Stimulated activated naive CD8-positive, alpha-beta T cell treated with anti-CD3 and anti-CD28 coated beads, Interleukin-15, Interleukin-2, amounts not matched to agents 100 ng/mL and 50 ng/mL, for 24 hours (primary cell): ENCODE data around the gene COQ8B.
A peak's percentile ranks its signal among the peaks of the same experiment; 100 is the strongest.

Experiments used
- H3K27ac Mint-ChIP-seq: one replicate; pipeline ENCODE4 v1.8.0; 2021; ENCODE audit warnings: mild to moderate bottlenecking, mixed read lengths
- H3K27me3 Mint-ChIP-seq: one replicate; pipeline ENCODE4 v1.8.0; 2021; ENCODE audit warnings: mixed read lengths
- H3K36me3 Mint-ChIP-seq: one replicate; pipeline ENCODE4 v1.8.0; 2021; ENCODE audit warnings: low read depth, mixed read lengths
- H3K4me1 Mint-ChIP-seq: one replicate; pipeline ENCODE4 v1.8.0; 2021; ENCODE audit warnings: low read depth, mixed read lengths
- H3K4me3 Mint-ChIP-seq: one replicate; pipeline ENCODE4 v1.8.0; 2021; ENCODE audit warnings: mild to moderate bottlenecking, mixed read lengths
- H3K9me3 Mint-ChIP-seq: one replicate; pipeline ENCODE4 v1.8.0; 2021; ENCODE audit warnings: mixed read lengths

Gene COQ8B

DNA sequence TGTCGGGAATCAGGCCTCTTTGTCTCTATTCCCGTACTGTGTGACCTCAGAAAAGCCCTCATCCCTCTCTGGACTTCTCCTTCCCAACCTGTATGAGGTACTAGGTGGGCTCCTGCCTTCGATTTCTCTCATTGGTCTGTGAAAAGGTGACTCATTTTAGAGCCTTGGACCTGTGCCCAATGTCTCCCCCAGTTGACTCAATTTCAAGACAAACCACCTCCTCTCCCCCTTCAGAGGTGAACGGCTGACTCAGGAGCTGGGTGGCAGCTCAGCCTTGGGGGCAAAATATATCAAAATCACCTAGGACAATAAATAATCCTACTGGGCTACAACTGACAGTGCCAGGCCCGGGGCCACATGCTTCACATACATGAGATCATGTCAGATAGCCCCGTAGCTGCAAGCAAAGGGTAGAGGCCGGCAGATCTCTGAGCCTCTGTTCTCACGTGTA lies 630 bp downstream of the COQ8B start:
- peaks cover 21% of the 10 kb centered on the region for H3K36me3 Mint-ChIP-seq
- peak overlapping the region; percentile 86 for H3K4me3 Mint-ChIP-seq
- peaks cover 64% of the 10 kb centered on the region for H3K4me1 Mint-ChIP-seq
- no peaks in the 10 kb centered on the region for H3K9me3 Mint-ChIP-seq
- H3K27ac Mint-ChIP-seq = peak overlapping the region; percentile 98
- no peaks in the 10 kb centered on the region for H3K27me3 Mint-ChIP-seq

DNA sequence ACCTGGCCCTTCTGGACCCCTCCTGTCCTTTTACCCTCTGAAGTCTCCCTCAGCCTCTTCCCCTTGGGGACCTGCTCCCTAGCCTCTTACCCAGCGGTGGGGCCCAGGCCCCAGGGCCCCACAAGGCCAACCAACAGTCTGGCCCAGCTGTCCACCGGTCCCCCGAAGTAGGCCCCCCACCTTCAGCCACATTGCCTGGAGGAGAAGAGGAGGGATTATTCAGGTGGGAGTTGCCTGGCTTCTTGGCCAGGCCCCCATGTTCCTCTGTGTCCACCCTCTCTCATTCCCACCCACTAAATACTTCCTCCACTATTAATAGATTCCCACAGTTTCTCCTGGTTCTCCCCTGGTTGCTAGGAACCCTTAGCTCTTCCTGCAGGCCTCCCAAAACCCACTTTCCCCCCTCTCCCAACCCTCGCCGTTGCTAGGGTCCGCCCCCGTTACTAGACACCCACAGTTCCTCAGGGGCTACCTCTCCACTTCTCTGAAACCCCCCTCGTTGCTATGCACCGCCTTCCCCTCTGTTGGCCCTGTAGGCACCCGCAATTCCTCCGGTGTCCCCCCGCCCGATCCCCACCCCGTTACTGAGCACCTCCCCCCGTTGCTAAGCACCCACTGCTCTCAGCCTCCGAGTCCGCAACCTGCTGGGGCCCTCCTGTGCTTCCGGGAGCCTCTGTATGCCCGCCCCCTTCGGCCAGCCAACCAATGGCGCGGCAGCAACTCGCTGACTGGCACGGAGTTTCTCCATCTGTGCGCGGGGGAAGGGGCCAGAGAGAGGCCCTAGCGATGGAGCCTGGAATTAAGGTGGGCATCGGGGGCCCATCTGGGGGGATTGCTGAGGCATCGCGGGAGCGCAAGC lies 2.0 kb downstream of the COQ8B start:
- no peaks in the 10 kb centered on the region for H3K27me3 Mint-ChIP-seq

DNA sequence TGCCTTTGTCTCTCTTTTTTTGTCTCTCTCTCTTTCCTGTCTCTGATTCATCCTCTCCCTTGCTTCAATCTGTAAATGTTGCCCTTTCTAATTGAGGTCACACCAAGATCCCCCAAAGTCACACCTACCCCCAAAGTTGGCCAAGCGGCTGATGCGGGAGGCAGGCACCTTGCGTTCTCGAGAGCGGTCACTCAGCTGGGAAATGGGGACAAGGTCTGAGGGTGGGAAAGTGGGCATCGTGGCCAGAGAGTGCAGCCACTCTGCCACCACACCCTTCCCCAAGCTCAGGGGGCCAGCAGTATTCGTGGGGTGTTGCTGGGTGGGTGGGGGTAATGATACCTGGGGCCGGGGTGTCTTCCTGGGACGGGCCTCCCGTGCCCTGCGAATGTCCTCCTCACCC lies 2.7 kb downstream of the COQ8B start:
- no peaks in the 10 kb centered on the region for H3K27me3 Mint-ChIP-seq
- H3K9me3 Mint-ChIP-seq = no peaks in the 10 kb centered on the region
- H3K27ac Mint-ChIP-seq = peak overlapping the region; percentile 14
- peaks cover 24% of the 10 kb centered on the region for H3K36me3 Mint-ChIP-seq
- peak overlapping the region; percentile 75 for H3K4me3 Mint-ChIP-seq
- peaks cover 50% of the 10 kb centered on the region for H3K4me1 Mint-ChIP-seq

More for the DNA sequence above, 2.0 kb downstream of the COQ8B start:
- H3K9me3 Mint-ChIP-seq = no peaks in the 10 kb centered on the region
- peaks cover 53% of the 10 kb centered on the region for H3K4me1 Mint-ChIP-seq
- peak overlapping the region; percentile 86 for H3K4me3 Mint-ChIP-seq
- H3K36me3 Mint-ChIP-seq = peaks cover 19% of the 10 kb centered on the region
- peak overlapping the region; percentile 98 for H3K27ac Mint-ChIP-seq

DNA sequence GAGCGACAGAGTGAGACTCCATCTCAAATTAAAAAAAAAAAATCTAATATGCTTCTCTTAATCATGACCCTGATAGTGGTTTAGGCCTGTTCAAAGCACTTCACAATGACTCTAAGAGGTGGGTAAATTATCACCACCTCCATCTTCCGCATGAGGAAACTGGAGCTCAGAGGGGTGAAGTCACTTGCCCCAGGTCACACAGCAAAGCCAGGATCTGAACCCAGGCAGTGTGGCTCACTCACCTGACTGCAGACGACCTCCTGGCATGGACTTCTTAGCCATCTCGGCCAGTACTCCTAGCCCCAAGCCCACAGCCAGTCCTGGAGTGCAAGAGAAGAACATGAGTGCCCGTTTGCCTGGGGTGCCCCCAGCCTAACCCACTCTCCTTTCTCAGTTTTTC lies 6.9 kb downstream of the COQ8B start:
- Mint-ChIP-seq H3K9me3 (no peaks in the 10 kb centered on the region), H3K36me3 (peaks cover 45% of the 10 kb centered on the region), H3K27ac (no peak overlapping the region)

DNA sequence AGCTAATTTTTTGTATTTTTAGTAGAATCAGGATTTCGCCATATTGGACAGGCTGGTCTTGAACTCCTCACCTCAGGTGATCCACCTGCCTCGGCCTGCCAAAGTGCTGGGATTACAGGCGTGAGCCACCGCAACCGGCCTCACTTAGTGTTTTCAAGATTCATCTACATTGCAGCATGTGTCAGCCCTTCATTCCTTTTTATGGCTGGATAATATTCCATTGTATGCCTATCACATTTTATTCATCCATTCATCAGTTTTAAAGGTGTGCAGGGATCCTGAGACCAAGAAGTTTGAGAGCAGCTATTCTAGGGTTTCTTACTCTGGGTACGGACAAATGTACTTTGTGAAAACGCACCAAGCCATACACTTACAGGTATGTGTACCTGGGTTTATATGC lies 9.1 kb downstream of the COQ8B start:
- peaks cover 52% of the 10 kb centered on the region for H3K36me3 Mint-ChIP-seq
- H3K27ac Mint-ChIP-seq = no peak overlapping the region
- peaks cover 6% of the 10 kb centered on the region for H3K4me1 Mint-ChIP-seq
- H3K9me3 Mint-ChIP-seq = no peaks in the 10 kb centered on the region
- H3K4me3 Mint-ChIP-seq = no peak overlapping the region
- H3K27me3 Mint-ChIP-seq = no peaks in the 10 kb centered on the region

More for the DNA sequence above, 6.9 kb downstream of the COQ8B start:
- Mint-ChIP-seq H3K27me3 (no peaks in the 10 kb centered on the region), H3K4me3 (no peak overlapping the region), H3K4me1 (peaks cover 20% of the 10 kb centered on the region)

DNA sequence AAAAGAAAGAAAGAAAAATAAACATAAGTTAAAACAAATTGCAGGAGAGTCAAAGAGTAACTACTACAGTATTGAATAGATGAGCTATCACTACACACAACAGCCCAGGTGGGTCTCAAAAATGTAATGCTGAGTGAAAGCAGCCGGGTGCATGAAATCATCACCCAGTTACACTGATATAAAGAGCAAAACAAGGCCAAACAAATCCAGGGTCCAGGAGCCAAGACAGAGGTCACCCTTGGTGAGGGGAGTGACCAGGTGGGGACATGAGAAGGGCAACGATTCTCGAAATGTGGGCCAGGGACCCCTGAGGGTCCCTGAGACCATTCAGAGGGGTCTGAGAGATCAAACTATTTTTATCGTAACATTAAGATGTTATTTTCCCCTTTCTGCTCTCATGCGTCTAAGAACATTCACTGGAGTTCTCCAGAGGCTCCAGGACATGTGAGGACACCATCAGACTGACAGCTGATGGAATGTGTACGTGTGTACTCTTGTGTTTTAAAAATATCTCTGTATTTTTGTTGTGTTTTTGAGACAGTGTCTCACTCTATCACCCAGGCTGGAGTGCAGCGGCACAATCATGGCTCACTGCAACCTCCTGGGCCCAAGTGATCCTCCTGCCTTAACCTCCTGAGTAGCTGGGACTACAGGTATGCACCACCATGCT lies 10.6 kb downstream of the COQ8B start:
- peaks cover 6% of the 10 kb centered on the region for H3K4me1 Mint-ChIP-seq
- peaks cover 54% of the 10 kb centered on the region for H3K36me3 Mint-ChIP-seq
- H3K27me3 Mint-ChIP-seq = no peaks in the 10 kb centered on the region
- H3K4me3 Mint-ChIP-seq = no peak overlapping the region
- no peak overlapping the region for H3K27ac Mint-ChIP-seq
- no peaks in the 10 kb centered on the region for H3K9me3 Mint-ChIP-seq

DNA sequence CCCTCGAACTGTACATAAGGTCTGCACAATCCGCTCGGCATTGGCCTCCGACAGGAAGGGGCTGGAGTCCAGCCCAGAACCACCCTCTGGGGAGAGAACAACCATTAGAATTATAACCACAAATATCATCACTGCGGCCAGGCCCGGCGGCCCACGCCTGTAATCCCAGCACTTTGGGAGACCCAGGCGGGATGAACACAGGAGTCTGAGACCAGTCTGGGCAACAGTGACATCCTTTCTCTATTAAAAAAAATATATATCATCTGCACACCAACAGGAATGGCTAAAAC lies 11.4 kb downstream of the COQ8B start:
- Mint-ChIP-seq H3K4me1 (peaks cover 4% of the 10 kb centered on the region), H3K27me3 (no peaks in the 10 kb centered on the region), H3K4me3 (no peak overlapping the region), H3K27ac (no peak overlapping the region), H3K36me3 (peaks cover 53% of the 10 kb centered on the region), H3K9me3 (no peaks in the 10 kb centered on the region)

DNA sequence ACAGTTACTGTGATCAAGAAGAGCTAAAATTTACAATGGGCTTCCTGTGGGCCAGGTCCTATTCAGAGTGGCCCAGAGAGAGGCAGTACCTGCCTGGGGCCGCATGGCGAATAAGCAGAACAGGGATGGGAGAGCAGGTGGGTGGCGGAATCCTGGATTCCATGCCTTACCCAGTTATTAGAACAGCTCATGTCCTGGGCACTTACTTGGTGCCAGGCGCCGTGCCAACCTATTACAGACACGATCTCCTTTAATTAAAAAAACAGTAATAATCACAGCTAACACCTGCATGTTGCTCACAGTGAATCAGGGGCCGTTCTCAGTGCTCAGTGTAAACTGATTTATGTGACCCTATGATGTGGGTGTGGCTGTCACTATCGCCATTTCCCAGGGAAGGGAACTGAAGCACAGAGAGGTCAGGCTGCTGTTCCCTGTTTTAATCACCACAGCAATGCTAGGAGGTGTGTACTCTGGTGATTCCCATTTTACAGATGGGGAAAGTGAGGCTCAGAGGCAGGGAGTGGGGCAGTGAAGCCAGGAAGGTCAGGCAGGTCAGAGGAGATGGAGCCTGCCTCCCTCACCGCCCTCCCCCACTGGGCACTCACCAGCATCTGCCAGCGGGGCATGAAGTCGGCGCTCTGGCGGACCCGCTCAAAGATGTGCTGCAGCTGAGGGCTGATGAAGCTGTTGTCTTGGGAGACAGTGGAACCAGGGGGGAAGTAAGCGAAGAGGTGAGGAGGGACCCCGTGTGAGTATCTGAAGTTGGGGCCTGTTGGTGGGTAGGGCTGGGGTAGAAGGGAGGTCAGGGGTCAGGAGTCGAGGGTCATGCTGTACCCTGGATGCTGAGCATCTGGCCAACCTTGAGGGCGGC lies 12.0 kb downstream of the COQ8B start:
- peaks cover 53% of the 10 kb centered on the region for H3K36me3 Mint-ChIP-seq
- no peak overlapping the region for H3K4me3 Mint-ChIP-seq
- H3K4me1 Mint-ChIP-seq = peaks cover 4% of the 10 kb centered on the region
- H3K27me3 Mint-ChIP-seq = no peaks in the 10 kb centered on the region
- H3K27ac Mint-ChIP-seq = no peak overlapping the region
- no peaks in the 10 kb centered on the region for H3K9me3 Mint-ChIP-seq

DNA sequence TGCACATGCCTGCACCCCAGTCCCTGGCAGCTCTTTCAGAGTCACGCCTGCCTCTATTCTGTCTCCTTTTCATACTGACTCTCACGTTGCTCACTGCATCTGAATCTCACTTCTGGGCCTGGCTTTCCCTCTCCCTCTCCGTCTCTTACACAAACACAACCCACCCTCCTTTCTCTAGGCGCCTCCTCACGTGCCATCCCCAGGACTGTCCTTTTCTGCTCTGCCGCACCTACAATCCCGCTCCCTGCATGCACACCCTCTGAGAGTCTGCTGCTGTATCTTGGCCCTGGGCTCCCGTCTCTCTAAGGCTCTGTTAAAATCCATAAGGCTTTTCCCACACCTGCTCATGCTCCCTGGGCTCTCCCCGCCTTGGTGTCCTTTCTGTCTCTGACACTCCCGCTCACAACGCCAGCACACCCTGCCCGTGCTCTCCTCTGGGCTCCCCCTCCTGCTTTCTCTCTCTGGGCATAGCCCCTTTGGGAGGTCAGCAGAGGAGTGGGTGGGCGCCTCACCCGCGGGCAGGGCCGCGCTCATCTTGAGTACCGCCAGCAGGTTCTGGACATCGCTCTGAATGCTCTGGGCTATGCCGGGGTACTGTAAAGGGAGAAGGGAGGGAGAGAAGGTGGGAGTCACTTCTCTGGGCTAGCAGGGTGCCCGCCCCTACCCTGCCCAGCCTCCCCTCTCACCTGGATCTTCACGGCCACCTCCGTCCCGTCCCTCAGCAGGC lies 13.5 kb downstream of the COQ8B start:
- no peaks in the 10 kb centered on the region for H3K4me1 Mint-ChIP-seq
- H3K27ac Mint-ChIP-seq = no peak overlapping the region
- H3K4me3 Mint-ChIP-seq = no peak overlapping the region
- no peaks in the 10 kb centered on the region for H3K9me3 Mint-ChIP-seq
- H3K36me3 Mint-ChIP-seq = peaks cover 45% of the 10 kb centered on the region
- H3K27me3 Mint-ChIP-seq = no peaks in the 10 kb centered on the region

DNA sequence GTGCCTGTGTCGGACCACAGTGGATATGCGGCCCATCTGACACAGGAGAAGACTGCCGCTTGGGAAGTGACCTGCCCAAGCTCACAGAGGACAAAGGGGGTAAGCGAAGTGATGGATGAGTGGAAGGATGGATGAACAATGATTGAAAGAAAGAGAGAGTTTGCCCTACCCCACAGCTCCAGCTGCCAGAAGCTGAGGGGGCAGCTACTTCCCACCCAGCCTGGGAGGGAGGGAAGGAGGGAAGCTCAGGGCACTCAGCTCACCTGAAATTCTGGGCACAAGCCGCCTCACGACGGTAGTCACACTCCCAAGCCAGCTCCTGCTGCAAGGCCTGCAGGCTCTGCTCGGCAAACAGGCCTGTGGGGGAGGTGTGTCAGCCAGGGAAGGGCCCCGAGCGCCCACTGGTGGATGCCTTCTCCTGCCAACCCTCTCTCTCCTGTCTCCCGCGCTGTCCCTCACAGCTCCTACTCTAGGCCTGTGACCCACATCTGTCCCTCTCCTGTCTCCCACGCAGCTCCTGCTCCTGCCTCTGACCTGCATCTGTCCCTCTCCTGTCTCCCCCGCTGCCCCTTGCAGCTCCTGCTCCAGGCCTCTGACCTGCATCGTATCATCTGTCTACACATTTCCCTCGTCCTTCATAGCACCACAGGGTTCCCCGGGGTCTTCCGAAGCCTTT lies 14.2 kb downstream of the COQ8B start:
- no peaks in the 10 kb centered on the region for H3K9me3 Mint-ChIP-seq
- peaks cover 38% of the 10 kb centered on the region for H3K36me3 Mint-ChIP-seq
- no peaks in the 10 kb centered on the region for H3K27me3 Mint-ChIP-seq
- no peak overlapping the region for H3K4me3 Mint-ChIP-seq
- no peak overlapping the region for H3K27ac Mint-ChIP-seq
- H3K4me1 Mint-ChIP-seq = no peaks in the 10 kb centered on the region

DNA sequence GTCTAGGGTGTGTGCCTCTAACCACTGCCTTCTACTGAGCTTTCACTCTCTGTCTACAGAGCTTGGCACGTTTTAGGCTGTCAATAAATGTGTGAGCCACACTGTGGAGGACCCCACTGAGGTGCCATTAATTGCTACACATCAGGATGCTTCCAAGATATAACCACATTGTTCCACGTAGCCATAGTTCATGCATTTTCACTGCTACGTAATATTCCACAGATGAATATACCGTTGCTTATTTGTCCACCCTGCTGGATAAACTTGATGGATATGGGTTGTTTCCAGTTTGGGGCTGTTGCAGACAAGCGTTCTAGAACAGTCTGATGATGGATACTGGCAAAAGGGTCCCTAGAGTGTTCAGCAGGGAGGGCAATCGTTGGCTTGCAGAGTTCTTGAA lies 14.9 kb downstream of the COQ8B start:
- Mint-ChIP-seq H3K27me3 (no peaks in the 10 kb centered on the region), H3K4me1 (no peaks in the 10 kb centered on the region), H3K4me3 (no peak overlapping the region), H3K9me3 (no peaks in the 10 kb centered on the region), H3K36me3 (peaks cover 38% of the 10 kb centered on the region), H3K27ac (no peak overlapping the region)

DNA sequence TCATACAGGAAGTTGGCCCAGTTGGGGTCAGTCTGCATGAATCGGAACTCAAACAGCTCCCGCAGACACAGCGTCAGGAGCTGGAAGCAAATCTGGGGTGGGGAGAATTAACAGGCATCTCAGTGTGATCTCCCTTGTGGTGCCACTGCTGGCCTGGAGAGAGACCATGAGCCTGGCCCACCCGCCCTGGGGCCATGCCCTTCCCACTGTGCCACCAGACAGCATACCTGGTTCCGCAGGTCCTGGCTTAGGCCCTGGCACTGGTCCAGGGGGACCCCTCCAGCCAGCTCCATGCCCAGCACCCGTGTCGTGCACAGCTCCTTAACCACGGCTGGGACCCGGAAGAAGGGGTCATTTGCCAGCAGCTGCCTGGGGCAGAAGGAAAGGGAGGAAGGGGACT lies 16.6 kb downstream of the COQ8B start:
- Mint-ChIP-seq H3K36me3 (peaks cover 34% of the 10 kb centered on the region), H3K27ac (no peak overlapping the region), H3K27me3 (no peaks in the 10 kb centered on the region), H3K4me1 (no peaks in the 10 kb centered on the region), H3K9me3 (no peaks in the 10 kb centered on the region), H3K4me3 (no peak overlapping the region)

DNA sequence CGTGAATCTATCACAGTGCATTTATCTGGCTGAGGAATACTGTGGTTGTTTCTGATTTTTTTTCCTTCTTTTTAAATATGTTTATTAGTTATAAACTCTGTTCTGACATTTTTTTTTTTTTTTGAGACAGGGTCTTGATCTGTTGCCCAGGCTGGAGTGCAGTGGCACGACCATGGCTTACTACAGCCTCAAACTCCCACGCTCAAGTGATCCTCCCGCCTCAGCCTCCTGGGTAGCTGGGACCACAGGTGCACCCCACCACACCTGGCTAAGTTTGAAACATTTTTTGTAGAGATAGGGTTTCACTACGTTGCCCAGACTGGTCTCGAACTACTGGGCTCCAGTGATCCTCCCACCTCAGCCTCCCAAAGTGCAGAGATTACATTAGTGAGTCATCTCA lies 19.7 kb downstream of the COQ8B start:
- Mint-ChIP-seq H3K27ac (no peak overlapping the region), H3K27me3 (no peaks in the 10 kb centered on the region), H3K4me1 (no peaks in the 10 kb centered on the region), H3K4me3 (no peak overlapping the region), H3K36me3 (peaks cover 15% of the 10 kb centered on the region), H3K9me3 (no peaks in the 10 kb centered on the region)

DNA sequence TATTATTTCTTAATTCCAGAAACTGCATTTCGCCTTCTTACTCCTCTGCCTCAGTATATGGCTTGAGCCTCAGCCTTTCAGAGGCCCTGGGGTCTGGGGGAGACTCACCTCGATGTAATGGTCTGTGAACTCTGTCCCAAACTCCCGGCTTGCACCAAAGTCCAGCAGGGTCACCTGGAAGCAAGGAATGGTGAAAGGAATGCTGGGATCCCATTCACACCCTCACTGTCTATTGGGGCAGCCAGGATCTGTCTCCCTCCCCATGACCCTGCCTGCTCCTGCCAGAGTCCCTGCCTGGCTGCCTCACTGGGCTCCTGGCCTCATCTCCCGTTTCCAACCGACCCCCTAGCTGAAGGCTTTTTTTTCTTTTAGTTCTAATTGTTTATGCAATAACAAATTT lies 20.8 kb downstream of the COQ8B start:
- H3K9me3 Mint-ChIP-seq = no peaks in the 10 kb centered on the region
- no peaks in the 10 kb centered on the region for H3K27me3 Mint-ChIP-seq
- no peak overlapping the region for H3K4me3 Mint-ChIP-seq
- peaks cover 10% of the 10 kb centered on the region for H3K4me1 Mint-ChIP-seq
- no peak overlapping the region for H3K27ac Mint-ChIP-seq
- H3K36me3 Mint-ChIP-seq = peaks cover 9% of the 10 kb centered on the region
